Measurements from ENCODE around the gene CD4.

The CD4 gene

GRCh38 chr12:6799147-6799546 is 9.8 kb downstream of the CD4 start:
- TF ChIP-seq, protein P1, sequence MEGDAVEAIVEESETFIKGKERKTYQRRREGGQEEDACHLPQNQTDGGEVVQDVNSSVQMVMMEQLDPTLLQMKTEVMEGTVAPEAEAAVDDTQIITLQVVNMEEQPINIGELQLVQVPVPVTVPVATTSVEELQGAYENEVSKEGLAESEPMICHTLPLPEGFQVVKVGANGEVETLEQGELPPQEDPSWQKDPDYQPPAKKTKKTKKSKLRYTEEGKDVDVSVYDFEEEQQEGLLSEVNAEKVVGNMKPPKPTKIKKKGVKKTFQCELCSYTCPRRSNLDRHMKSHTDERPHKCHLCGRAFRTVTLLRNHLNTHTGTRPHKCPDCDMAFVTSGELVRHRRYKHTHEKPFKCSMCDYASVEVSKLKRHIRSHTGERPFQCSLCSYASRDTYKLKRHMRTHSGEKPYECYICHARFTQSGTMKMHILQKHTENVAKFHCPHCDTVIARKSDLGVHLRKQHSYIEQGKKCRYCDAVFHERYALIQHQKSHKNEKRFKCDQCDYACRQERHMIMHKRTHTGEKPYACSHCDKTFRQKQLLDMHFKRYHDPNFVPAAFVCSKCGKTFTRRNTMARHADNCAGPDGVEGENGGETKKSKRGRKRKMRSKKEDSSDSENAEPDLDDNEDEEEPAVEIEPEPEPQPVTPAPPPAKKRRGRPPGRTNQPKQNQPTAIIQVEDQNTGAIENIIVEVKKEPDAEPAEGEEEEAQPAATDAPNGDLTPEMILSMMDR (IDR thresholded peaks at IDR 0.05), result no peak
- H3K9me3 ChIP-seq, result no peaks in the 10 kb centered on the region
- H3K4me3 ChIP-seq (ENCODE audit: low read depth in 1 of 2, low read length in 1 of 2), result no peak overlapping the region
- H3K27me3 ChIP-seq, result no peaks in the 10 kb centered on the region
- no peaks in the 10 kb centered on the region for H3K36me3 ChIP-seq
- H3K4me1 ChIP-seq (ENCODE audit: control insufficient read depth in 1 of 2, insufficient read depth in 1 of 2, low read depth in 1 of 2, low read length in 1 of 2), result no peaks in the 10 kb centered on the region
- H3K27ac ChIP-seq, result no peak overlapping the region

- Histone ChIP-seq H3K4me3 (ENCODE audit: low read depth in 1 of 2, low read length in 1 of 2) (no peak overlapping the region), H3K4me1 (ENCODE audit: control insufficient read depth in 1 of 2, insufficient read depth in 1 of 2, low read depth in 1 of 2, low read length in 1 of 2) (no peaks in the 10 kb centered on the region), H3K27me3 (no peaks in the 10 kb centered on the region), H3K27ac (no peak overlapping the region), H3K9me3 (no peaks in the 10 kb centered on the region), H3K36me3 (no peaks in the 10 kb centered on the region)
- TF ChIP-seq, protein P1 (IDR thresholded peaks at IDR 0.05), result no peak
Measured at GRCh38 chr12:6807170-6807569, 17.8 kb downstream of the CD4 start.

DNA sequence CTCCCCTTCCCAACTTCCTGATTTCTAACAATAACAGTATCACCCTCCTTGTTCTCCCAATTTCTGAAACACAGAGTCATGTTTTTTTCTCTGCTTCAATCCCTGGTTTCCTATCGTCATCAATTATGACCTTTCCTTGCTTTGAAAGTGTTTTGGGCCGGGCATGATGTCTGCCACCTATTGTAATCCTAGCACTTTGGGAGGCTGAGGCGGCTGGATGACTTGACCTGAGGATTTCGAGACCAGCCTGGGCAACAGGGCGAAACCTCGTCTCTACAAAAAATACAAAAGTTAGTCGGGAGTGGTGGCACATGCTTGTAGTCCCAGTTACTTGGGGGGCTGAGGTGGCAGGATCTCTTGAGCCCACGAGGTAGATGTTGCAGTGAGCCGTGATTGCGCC is 19.7 kb downstream of the CD4 start:
- TF ChIP-seq, protein P1 (IDR thresholded peaks at IDR 0.05), result no peak
- Histone ChIP-seq H3K4me3 (ENCODE audit: low read depth in 1 of 2, low read length in 1 of 2) (no peak overlapping the region), H3K27ac (no peak overlapping the region), H3K9me3 (no peaks in the 10 kb centered on the region), H3K4me1 (ENCODE audit: control insufficient read depth in 1 of 2, insufficient read depth in 1 of 2, low read depth in 1 of 2, low read length in 1 of 2) (no peaks in the 10 kb centered on the region), H3K27me3 (no peaks in the 10 kb centered on the region), H3K36me3 (no peaks in the 10 kb centered on the region)

DNA sequence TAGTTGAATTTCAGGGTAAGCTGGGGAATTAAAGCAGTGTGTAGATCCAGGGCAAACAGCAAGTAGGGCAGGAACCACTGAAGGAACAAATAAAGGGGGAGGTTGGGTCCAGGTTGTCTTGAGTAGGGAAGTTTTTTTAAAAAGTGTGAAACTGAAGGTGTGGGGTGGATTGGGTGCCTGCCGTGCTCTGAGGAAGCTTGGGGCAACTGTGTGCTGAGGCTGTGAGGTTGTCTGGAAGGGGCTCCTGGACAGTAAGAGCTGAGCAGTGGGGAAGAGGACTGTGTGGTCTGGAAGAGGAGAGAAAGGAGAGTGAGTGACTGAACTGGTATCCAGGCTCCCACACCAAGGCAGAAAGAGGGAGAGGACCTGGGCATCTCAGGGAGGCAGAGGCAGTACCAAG is 21.4 kb downstream of the CD4 start:
- H3K36me3 ChIP-seq, result no peaks in the 10 kb centered on the region
- H3K27ac ChIP-seq, result no peak overlapping the region
- no peak overlapping the region for H3K4me3 ChIP-seq (ENCODE audit: low read depth in 1 of 2, low read length in 1 of 2)
- H3K4me1 ChIP-seq (ENCODE audit: control insufficient read depth in 1 of 2, insufficient read depth in 1 of 2, low read depth in 1 of 2, low read length in 1 of 2), result peaks cover 3% of the 10 kb centered on the region in 2 experiments
- no peaks in the 10 kb centered on the region for H3K27me3 ChIP-seq
- no peaks in the 10 kb centered on the region for H3K9me3 ChIP-seq
- TF ChIP-seq, protein P1 (IDR thresholded peaks at IDR 0.05), result no peak

DNA sequence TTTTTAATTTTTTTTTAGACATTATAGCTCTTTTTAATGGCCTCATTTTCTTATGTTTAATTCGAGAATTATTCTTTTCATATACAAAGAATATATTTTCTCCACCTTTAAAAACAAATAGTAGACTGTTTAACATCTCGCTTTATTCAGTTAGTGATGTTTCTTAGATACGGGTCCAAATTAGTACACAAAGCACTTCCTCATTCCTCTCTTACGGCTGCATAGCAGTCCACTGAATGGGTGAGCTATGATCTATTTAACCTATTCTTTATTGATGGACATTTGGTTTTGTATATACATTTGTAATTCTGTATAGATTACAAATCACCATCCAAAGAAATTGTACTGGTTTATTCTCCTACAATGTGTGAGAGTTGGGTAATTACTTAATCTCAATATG is 24.0 kb downstream of the CD4 start:
- no peak overlapping the region for H3K4me3 ChIP-seq (ENCODE audit: low read depth in 1 of 2, low read length in 1 of 2)
- no peak overlapping the region for H3K27ac ChIP-seq
- TF ChIP-seq, protein P1 (IDR thresholded peaks at IDR 0.05), result no peak
- H3K9me3 ChIP-seq, result no peaks in the 10 kb centered on the region
- no peaks in the 10 kb centered on the region for H3K27me3 ChIP-seq
- H3K4me1 ChIP-seq (ENCODE audit: control insufficient read depth in 1 of 2, insufficient read depth in 1 of 2, low read depth in 1 of 2, low read length in 1 of 2), result peaks cover 12 to 13% of the 10 kb centered on the region in 2 experiments
- no peaks in the 10 kb centered on the region for H3K36me3 ChIP-seq

DNA sequence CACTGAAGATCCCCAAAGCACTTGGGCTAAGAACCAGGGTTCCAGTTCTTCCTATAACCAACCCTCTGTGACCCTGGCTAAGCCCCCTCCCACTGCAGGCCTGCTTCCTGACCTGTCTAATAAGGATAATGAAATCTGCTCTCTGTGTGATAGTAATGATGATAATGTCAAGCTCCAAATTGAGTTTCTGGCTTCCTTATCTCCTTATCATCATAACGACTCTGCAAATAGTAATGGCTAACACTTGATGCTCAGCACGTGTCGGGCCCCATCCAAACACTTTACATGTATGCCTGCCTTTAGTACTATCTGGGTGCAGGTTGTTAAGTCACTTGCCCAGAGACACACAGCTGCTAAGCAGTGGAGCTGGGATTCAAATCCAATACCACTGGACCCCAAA is 27.3 kb downstream of the CD4 start:
- peak overlapping the region; percentile 56 for H3K27ac ChIP-seq
- peaks cover 6% of the 10 kb centered on the region for H3K27me3 ChIP-seq
- H3K9me3 ChIP-seq, result no peaks in the 10 kb centered on the region
- H3K36me3 ChIP-seq, result no peaks in the 10 kb centered on the region
- TF ChIP-seq, protein P1 (IDR thresholded peaks at IDR 0.05), result no peak
- H3K4me1 ChIP-seq (ENCODE audit: control insufficient read depth in 1 of 2, insufficient read depth in 1 of 2, low read depth in 1 of 2, low read length in 1 of 2), result peaks cover 18 to 21% of the 10 kb centered on the region in 2 experiments
- no peak overlapping the region for H3K4me3 ChIP-seq (ENCODE audit: low read depth in 1 of 2, low read length in 1 of 2)
